GM06990 (cell line): ENCODE results near the gene PKD1.
"Not testable (repeated sequence)": the region's sequence is repeated elsewhere in the genome, so short reads cannot be mapped to it uniquely, and the experiment has no call there.

Experiments
- DNase-seq: peaks from one replicate; pipeline ENCODE4 v3.0.0-alpha.2; 2011; ENCODE audit not compliant: insufficient read length; ENCODE audit errors: extremely low read depth
- H3K27me3 ChIP-seq: replicated peaks from 2 replicates; pipeline ENCODE4 v1.6.0; 2011; ENCODE audit warnings: low read length; ENCODE audit not compliant: control insufficient read depth, insufficient read depth
- H3K36me3 ChIP-seq: 2 replicates; pipeline ENCODE4 v1.5.1; 2011; ENCODE audit warnings: low read length; ENCODE audit not compliant: control insufficient read depth, insufficient read depth
- H3K4me3 ChIP-seq: replicated peaks from 2 replicates; pipeline ENCODE4 v1.5.1; 2011; ENCODE audit warnings: low read depth, mild to moderate bottlenecking, control low read depth, low read length
- TF ChIP-seq, protein P1 (sequence below): IDR thresholded peaks from 2 replicates; pipeline ENCODE4 v1.5.1; 2011; ENCODE audit warnings: low read length, control low read depth, mild to moderate bottlenecking, inconsistent platforms; ENCODE audit not compliant: insufficient read depth, poor library complexity, severe bottlenecking

The PKD1 gene

DNA sequence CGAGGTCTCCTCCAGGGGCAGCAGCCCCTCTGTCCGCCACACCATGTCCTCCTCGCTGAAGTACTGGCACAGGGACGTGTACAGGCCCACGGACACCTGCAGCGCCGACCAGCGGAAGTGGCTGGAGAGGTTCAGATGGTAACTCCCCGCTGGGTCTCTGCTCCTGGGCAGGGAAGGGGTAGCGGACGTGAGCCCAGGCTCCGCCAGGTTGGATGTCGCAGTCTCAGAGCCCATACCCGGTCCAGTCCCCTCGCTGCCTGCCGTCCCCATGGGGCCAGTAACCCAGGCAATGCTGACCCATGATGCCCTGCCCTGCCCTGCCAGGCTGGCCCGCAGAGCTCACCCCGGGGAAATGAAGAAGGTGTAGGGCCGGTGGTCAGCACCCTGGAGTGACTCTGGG lies 33.2 kb downstream of the PKD1 start:
- no peak for DNase-seq
- H3K36me3 ChIP-seq, result no peaks in the 10 kb centered on the region; the same call in none of the 2 replicates
- TF ChIP-seq, protein P1, sequence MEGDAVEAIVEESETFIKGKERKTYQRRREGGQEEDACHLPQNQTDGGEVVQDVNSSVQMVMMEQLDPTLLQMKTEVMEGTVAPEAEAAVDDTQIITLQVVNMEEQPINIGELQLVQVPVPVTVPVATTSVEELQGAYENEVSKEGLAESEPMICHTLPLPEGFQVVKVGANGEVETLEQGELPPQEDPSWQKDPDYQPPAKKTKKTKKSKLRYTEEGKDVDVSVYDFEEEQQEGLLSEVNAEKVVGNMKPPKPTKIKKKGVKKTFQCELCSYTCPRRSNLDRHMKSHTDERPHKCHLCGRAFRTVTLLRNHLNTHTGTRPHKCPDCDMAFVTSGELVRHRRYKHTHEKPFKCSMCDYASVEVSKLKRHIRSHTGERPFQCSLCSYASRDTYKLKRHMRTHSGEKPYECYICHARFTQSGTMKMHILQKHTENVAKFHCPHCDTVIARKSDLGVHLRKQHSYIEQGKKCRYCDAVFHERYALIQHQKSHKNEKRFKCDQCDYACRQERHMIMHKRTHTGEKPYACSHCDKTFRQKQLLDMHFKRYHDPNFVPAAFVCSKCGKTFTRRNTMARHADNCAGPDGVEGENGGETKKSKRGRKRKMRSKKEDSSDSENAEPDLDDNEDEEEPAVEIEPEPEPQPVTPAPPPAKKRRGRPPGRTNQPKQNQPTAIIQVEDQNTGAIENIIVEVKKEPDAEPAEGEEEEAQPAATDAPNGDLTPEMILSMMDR, result no peak
- no peaks in the 10 kb centered on the region for H3K27me3 ChIP-seq
- H3K4me3 ChIP-seq, result no peak overlapping the region

DNA sequence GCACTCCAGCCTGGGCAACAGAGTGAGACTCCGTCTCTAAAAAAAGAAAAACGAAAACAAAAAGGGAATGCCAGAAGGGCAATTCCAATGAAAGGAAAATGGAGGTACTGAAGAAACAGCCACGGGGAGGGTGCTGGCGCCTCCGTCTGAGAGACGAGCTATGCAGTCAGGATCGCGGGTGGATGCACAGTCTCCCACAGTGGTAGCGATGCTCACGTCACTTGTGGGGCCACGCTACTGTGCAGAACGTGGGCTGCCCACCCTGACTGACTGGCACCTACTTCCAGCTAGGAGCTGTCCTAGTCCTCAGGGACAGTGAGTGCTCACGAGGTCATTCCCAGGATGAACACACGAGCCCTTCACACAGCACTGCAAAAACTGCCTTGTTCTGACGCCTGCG lies 34.1 kb downstream of the PKD1 start:
- H3K36me3 ChIP-seq, H3K27me3 ChIP-seq, H3K4me3 ChIP-seq: not testable (repeated sequence)

DNA sequence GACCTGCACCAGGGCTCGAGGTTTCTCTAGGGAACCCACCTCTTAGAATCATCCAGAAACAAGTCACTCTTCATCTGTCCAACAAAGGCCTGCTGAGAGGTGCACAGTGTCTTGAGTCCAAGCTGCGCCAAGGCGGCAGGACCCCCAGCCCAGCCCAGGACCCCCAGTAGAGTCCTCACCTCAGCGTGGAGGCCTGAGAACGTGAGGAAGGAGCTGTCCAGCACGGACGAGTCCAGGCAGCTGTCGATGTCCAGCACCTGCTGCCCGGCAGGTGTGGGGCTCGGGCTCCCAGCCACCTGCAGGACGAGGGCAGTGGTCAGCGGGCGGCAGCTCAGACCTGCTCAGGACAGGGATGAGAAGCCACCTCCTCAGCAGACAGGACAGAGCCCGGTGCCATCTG lies 38.0 kb downstream of the PKD1 start:
- not testable (repeated sequence) for H3K36me3 ChIP-seq, H3K27me3 ChIP-seq, DNase-seq, H3K4me3 ChIP-seq

More for the DNA sequence above, 34.1 kb downstream of the PKD1 start:
- DNase-seq, result not testable (repeated sequence)

DNA sequence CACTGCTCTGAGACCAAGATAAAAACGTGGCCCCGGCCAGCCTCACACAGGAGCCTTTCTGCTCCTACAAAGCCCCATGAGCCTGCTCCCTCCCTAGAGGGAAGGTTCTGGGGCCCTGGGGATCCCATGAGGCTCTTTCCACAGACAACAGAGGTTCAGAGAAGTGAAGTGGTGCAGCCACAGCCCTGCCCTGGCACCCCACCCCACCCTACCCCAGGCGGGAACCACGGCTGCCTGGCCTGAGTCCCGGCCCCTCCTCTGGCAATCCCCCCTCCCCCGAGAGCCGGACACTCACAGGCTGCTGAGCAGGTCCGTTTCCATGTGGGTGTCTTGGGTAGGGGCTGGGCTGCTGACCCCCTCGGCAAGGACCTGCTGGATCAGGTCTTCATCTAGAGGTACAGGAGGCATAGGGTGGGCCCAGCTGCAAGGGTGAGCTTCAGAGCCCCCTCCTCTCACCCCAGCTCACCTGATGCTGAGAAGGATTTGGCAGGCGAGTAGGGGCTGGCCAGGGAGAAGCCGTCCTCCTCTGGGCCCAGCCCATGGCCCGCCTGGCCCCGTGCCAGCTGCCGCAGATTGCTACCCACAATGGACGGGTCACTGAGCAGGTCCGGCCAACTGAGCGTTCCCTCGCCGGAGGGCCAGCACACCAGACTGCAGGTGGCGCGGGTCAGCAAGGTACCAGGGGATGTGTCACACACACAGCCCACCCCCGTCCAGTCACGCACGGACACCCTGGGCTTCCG lies 38.7 kb downstream of the PKD1 start:
- Histone ChIP-seq H3K36me3 (peaks cover 2% of the 10 kb centered on the region), H3K4me3 (no peak overlapping the region), H3K27me3 (no peaks in the 10 kb centered on the region)
- DNase-seq, result no peak
- TF ChIP-seq, protein P1, result no peak

DNA sequence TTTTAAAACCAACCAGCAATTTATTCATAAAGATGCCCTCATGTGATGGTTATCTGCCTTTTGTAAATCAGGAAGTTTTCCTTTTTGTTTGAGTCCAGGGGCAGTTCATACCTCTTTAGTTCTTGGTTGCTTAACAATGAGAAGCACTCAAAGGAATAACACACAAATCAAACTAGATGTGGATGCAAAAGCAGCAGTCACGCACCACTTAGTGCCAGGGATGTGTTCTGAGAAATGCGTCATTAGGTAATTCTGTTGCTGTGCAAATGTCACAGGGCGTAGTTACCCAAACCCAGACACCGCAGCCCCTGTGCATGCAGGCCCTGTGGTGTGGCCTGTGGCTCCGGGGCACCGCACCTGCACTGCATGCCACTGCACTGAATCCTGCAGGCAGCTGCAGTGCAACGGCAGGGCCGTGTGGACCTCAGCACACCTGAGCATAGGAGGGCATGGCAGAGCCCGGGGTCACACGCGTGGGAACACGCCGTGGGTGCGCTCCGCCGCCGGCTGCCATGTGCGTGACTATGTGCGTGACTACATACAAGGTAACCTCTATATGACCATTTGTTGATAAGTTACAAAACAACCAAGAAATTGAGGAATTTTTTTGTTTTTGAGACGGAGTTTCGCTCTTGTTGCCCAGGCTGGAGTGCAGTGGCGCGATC lies 39.6 kb downstream of the PKD1 start:
- H3K27me3 ChIP-seq, result no peaks in the 10 kb centered on the region
- TF ChIP-seq, protein P1, result no peak
- no peak overlapping the region for H3K4me3 ChIP-seq
- H3K36me3 ChIP-seq, result peaks cover 2% of the 10 kb centered on the region
- DNase-seq, result no peak

DNA sequence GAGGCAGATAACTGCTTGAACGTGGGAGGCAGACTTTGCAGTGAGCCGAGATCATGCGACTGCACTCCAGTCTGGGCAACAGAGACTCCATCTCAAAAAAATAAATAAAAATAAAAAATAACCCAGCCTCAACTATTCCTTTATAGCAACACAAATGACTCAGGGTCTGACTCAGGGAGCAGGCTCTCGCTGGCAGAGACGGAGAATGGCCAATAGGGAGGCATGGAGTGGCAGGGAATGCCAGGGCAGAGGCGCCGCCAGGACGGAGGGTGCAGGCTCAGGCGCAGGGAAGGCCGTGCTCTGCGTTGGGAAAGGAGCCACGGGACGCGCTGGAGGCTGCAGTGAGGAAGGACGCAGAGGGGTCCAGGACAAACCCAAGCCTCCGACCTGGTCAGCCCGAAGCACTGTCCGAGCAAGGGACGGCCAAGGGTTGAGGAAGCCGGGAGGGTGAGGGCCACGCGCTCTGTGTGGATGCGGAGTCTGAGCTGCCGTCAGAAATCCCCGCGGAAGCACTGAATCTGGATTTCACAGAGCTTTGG lies 40.3 kb downstream of the PKD1 start:
- TF ChIP-seq, protein P1, result no peak
- peaks cover 4% of the 10 kb centered on the region for H3K36me3 ChIP-seq

More for the DNA sequence above, 40.3 kb downstream of the PKD1 start:
- DNase-seq, result no peak
- no peaks in the 10 kb centered on the region for H3K27me3 ChIP-seq
- H3K4me3 ChIP-seq, result no peak overlapping the region
